ENCODE measurements around the gene GRIPAP1. TPM values are rescaled to one million over a fixed set of nuclear protein-coding genes. Genes with fewer than 3 reads are reported as not detected.
A peak's percentile ranks its signal among the peaks of the same experiment; 100 is the strongest.

GRIPAP1 gene
- total and polyA plus RNA-seq, 2 of the 13 experiments (the other 11 are each of a cell fraction or from before 2014, with no cell fraction given) = 16.1 to 22.6 TPM

GRCh38 chrX:49043220-49043986 is 41.3 kb upstream of the GRIPAP1 start, which contains the start of gene TFE3 (continued):
- TF ChIP-seq, protein P1, sequence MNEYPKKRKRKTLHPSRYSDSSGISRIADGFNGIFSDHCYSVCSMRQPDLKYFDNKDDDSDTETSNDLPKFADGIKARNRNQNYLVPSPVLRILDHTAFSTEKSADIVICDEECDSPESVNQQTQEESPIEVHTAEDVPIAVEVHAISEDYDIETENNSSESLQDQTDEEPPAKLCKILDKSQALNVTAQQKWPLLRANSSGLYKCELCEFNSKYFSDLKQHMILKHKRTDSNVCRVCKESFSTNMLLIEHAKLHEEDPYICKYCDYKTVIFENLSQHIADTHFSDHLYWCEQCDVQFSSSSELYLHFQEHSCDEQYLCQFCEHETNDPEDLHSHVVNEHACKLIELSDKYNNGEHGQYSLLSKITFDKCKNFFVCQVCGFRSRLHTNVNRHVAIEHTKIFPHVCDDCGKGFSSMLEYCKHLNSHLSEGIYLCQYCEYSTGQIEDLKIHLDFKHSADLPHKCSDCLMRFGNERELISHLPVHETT (CRISPR knock-in tag; conservative IDR thresholded peaks at IDR 0.05) = no peak
- TF ChIP-seq NR3C1 (CRISPR knock-in tag; IDR thresholded peaks at IDR 0.05) (no peak), ZNF503 (CRISPR knock-in tag; IDR thresholded peaks at IDR 0.05) (no peak), JUN (CRISPR knock-in tag; IDR thresholded peaks at IDR 0.05) (no peak), CBFB (CRISPR knock-in tag; IDR thresholded peaks at IDR 0.05) (no peak; the same call in 1 of the 2 replicates), ZNF672 (CRISPR knock-in tag; IDR thresholded peaks at IDR 0.05) (no peak), ZNF790 (CRISPR knock-in tag; IDR thresholded peaks at IDR 0.05; ENCODE audit: borderline replicate concordance) (no peak), XBP1 (CRISPR knock-in tag; IDR thresholded peaks at IDR 0.05) (no peak), ERF (CRISPR knock-in tag; IDR thresholded peaks at IDR 0.05) (no peak), PHF8 (CRISPR knock-in tag; IDR thresholded peaks at IDR 0.05) (peak; percentile 53; the same call in 1 of the 2 replicates), SAP130 (CRISPR knock-in tag; IDR thresholded peaks at IDR 0.05; ENCODE audit: low read depth) (no peak), MXD1 (CRISPR knock-in tag; IDR thresholded peaks at IDR 0.05) (no peak), ZC3H4 (CRISPR knock-in tag; IDR thresholded peaks at IDR 0.05; ENCODE audit: borderline replicate concordance) (no peak), THAP11 (CRISPR knock-in tag; IDR thresholded peaks at IDR 0.05) (no peak; the same call in 1 of the 2 replicates), ZNF598 (CRISPR knock-in tag; IDR thresholded peaks at IDR 0.05; ENCODE audit: borderline replicate concordance) (no peak), ZNF737 (CRISPR knock-in tag; IDR thresholded peaks at IDR 0.05; ENCODE audit: borderline replicate concordance) (no peak)
- TF ChIP-seq, protein P2, sequence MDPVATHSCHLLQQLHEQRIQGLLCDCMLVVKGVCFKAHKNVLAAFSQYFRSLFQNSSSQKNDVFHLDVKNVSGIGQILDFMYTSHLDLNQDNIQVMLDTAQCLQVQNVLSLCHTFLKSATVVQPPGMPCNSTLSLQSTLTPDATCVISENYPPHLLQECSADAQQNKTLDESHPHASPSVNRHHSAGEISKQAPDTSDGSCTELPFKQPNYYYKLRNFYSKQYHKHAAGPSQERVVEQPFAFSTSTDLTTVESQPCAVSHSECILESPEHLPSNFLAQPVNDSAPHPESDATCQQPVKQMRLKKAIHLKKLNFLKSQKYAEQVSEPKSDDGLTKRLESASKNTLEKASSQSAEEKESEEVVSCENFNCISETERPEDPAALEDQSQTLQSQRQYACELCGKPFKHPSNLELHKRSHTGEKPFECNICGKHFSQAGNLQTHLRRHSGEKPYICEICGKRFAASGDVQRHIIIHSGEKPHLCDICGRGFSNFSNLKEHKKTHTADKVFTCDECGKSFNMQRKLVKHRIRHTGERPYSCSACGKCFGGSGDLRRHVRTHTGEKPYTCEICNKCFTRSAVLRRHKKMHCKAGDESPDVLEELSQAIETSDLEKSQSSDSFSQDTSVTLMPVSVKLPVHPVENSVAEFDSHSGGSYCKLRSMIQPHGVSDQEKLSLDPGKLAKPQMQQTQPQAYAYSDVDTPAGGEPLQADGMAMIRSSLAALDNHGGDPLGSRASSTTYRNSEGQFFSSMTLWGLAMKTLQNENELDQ (CRISPR knock-in tag; IDR thresholded peaks at IDR 0.05; ENCODE audit: borderline replicate concordance) = no peak
- TF ChIP-seq, protein P3, sequence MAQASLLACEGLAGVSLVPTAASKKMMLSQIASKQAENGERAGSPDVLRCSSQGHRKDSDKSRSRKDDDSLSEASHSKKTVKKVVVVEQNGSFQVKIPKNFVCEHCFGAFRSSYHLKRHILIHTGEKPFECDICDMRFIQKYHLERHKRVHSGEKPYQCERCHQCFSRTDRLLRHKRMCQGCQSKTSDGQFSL (CRISPR knock-in tag; IDR thresholded peaks at IDR 0.05) = no peak; the same call in 1 of the 2 replicates
- TF ChIP-seq, protein P4, sequence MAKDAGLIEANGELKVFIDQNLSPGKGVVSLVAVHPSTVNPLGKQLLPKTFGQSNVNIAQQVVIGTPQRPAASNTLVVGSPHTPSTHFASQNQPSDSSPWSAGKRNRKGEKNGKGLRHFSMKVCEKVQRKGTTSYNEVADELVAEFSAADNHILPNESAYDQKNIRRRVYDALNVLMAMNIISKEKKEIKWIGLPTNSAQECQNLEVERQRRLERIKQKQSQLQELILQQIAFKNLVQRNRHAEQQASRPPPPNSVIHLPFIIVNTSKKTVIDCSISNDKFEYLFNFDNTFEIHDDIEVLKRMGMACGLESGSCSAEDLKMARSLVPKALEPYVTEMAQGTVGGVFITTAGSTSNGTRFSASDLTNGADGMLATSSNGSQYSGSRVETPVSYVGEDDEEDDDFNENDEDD (CRISPR knock-in tag; IDR thresholded peaks at IDR 0.05; ENCODE audit: borderline replicate concordance) = no peak
- TF ChIP-seq, protein P5, sequence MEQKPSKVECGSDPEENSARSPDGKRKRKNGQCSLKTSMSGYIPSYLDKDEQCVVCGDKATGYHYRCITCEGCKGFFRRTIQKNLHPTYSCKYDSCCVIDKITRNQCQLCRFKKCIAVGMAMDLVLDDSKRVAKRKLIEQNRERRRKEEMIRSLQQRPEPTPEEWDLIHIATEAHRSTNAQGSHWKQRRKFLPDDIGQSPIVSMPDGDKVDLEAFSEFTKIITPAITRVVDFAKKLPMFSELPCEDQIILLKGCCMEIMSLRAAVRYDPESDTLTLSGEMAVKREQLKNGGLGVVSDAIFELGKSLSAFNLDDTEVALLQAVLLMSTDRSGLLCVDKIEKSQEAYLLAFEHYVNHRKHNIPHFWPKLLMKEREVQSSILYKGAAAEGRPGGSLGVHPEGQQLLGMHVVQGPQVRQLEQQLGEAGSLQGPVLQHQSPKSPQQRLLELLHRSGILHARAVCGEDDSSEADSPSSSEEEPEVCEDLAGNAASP (CRISPR knock-in tag; IDR thresholded peaks at IDR 0.05; ENCODE audit: borderline replicate concordance) = no peak
- TF ChIP-seq, protein P6, sequence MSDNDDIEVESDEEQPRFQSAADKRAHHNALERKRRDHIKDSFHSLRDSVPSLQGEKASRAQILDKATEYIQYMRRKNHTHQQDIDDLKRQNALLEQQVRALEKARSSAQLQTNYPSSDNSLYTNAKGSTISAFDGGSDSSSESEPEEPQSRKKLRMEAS (IDR thresholded peaks at IDR 0.05) = no peak; the same call in 1 of the 2 replicates
